Adrenal gland (tissue), 12 donors: ENCODE results near the gene CACNA1B. TPM values are rescaled to one million over a fixed set of nuclear protein-coding genes. Genes with fewer than 3 reads are reported as not detected.
A peak's percentile ranks its signal among the peaks of the same experiment; 100 is the strongest.

ENCODE experiments used
- DNase-seq, 7 donors: peaks; one replicate each; pipeline ENCODE4 v3.0.0-alpha.2; 2019 to 2020
- H3K27ac ChIP-seq, 5 donors: fragments of 200-600 bp; sonication (generic) in 4 of 5; 1 replicate in 3 of 5; 2 replicates in 2 of 5; pipeline versions ENCODE4 v1.5.1 to v1.8.0; 2016 to 2020; ENCODE audit warnings: mild to moderate bottlenecking in 1 of 5
- H3K27me3 ChIP-seq: fragments of 200-600 bp; 2 replicates; pipeline ENCODE4 v1.8.0; 2021
- H3K36me3 ChIP-seq, 2 donors: fragments of 200-600 bp; replicated peaks in 1 of 2; 1 replicate in 1 of 2; 2 replicates in 1 of 2; pipeline versions ENCODE4 v1.5.1 to v1.8.0; 2018 to 2022
- H3K4me1 ChIP-seq, 2 donors: fragments of 200-600 bp; replicated peaks in 1 of 2; 1 replicate in 1 of 2; 2 replicates in 1 of 2; pipeline versions ENCODE4 v1.5.1 to v1.8.0; 2018 to 2021
- H3K4me3 ChIP-seq, 4 donors: fragments of 200-600 bp; sonication (generic) in 3 of 4; one replicate each; pipeline ENCODE4 v1.5.1; 2016 to 2018
- H3K9me3 ChIP-seq, 3 donors: fragments of 200-600 bp; sonication (generic) in 1 of 3; replicated peaks in 1 of 3; 1 replicate in 2 of 3; 2 replicates in 1 of 3; pipeline versions ENCODE4 v1.5.1 to v1.8.0; 2016 to 2021
- CTCF ChIP-seq, 6 experiments: fragments of 450-650 bp in 4 of 6; fragments of 200-600 bp in 2 of 6; sonication (generic) in 1 of 6; IDR thresholded peaks; 1 replicate in 5 of 6; 2 replicates in 1 of 6; pipeline versions ENCODE4 v1.5.1 to v1.8.0; 2016 to 2021; ENCODE audit warnings: antibody characterized with exemption in 6 of 6, mild to moderate bottlenecking in 2 of 6, moderate library complexity in 1 of 6
- POLR2A ChIP-seq, 2 donors: fragments of 450-650 bp; IDR thresholded peaks; one replicate each; pipeline ENCODE4 v1.6.1; 2017; ENCODE audit warnings: antibody characterized with exemption in 2 of 2, mild to moderate bottlenecking in 2 of 2, moderate library complexity in 1 of 2
- WGBS, 4 donors: extraction: QIAGEN DNeasy Blood & Tissue Kit in 2 of 4; methylation state at CpG; one replicate each; pipeline versions ENCODE4 v1.1.5 to v1.1.7; 2013 to 2017; 5-methylcytosine and 5-hydroxymethylcytosine counted together
- intact Hi-C, 2 donors: fragments of 100-400 bp; cut with DNase I; formaldehyde crosslinking; loops; one replicate each; pipeline versions ENCODE4 v1.14.1 to v1.15.0; 2022 to 2023
- polyA plus RNA-seq, 3 donors: library from polyadenylated mRNA; stranded (reverse); fragments of 200-250 nt in 2 of 3; fragments of 350-450 nt in 1 of 3; fragmentation: Illumina TruSeq in 1 of 3; extraction: RNeasy Lipid Tissue Mini Kit (QIAGEN cat#74804) in 1 of 3; gene quantifications; one replicate each; pipeline ENCODE4 v1.2.3, GENCODE V29; 2013 to 2014
- total RNA-seq, 9 donors: library from RNA; depleted of rRNA in 4 of 9; stranded (reverse); fragments of >200 nt in 4 of 9; fragments of 120-200 nt in 1 of 9; fragmentation: NEBNext Ultra II Directional in 1 of 9; extraction: Animal tissue kit (Norgen Biotek cat#: 25700) in 1 of 9; gene quantifications; one replicate each; pipeline versions ENCODE4 v1.1.0 to v1.2.4, GENCODE V29; 2013 to 2023
- donor health status: healthy with polysubstance abuse.
- donor health status: Bipolar disorder and iron deficiency.
- donor health status: DM: yes; HTN: yes; CAD: no.
- donor health status: DM: no; HTN: no; CAD: no.
- donor health status: DM: no; HTN: no; CAD: no.
- donor health status: DM: yes; HTN: yes; CAD: no.

The CACNA1B gene
- total and polyA plus RNA-seq, 12 donors = 0.04 to 4.9 (median 1.1) TPM; not detected in 1

GRCh38 chr9:137985637-137986071 is 108.1 kb downstream of the CACNA1B start:
- 85 to 98% (median 92%) methylated on average over 5 to 13 of the region's 13 CpGs for WGBS, 4 donors

GRCh38 chr9:137986268-137987099 is 108.9 kb downstream of the CACNA1B start:
- intact Hi-C loops = no loop called here
- DNase-seq = peak in 1 of 7 donors; percentile 29
- no peak for TF ChIP-seq CTCF (IDR thresholded peaks at IDR 0.05)
- TF ChIP-seq POLR2A (IDR thresholded peaks at IDR 0.05) = no peak
- Histone ChIP-seq H3K4me3 (no peak overlapping the region), H3K4me1 (no peaks in the 10 kb centered on the region), H3K36me3 (no peaks in the 10 kb centered on the region), H3K9me3 (no peaks in the 10 kb centered on the region), H3K27ac (no peak overlapping the region), H3K27me3 (no peaks in the 10 kb centered on the region)
- WGBS, 4 donors = 78 to 87% (median 84%) methylated on average over 14 to 22 of the region's 22 CpGs

More at GRCh38 chr9:137985637-137986071, 108.1 kb downstream of the CACNA1B start:
- no peaks in the 10 kb centered on the region for H3K36me3 ChIP-seq
- no peak overlapping the region for H3K27ac ChIP-seq
- H3K4me3 ChIP-seq = no peak overlapping the region
- intact Hi-C loops = no loop called here
- TF ChIP-seq CTCF (IDR thresholded peaks at IDR 0.05) (no peak), POLR2A (IDR thresholded peaks at IDR 0.05) (no peak)
- no peaks in the 10 kb centered on the region for H3K27me3 ChIP-seq
- H3K4me1 ChIP-seq = no peaks in the 10 kb centered on the region
- DNase-seq = peak in 1 of 7 donors; percentile 30
- H3K9me3 ChIP-seq = no peaks in the 10 kb centered on the region

- H3K4me3 ChIP-seq = no peak overlapping the region
- no peak for DNase-seq
- WGBS, 4 donors = 79 to 86% (median 82%) methylated on average over 10 of the region's 10 CpGs
- H3K9me3 ChIP-seq = no peaks in the 10 kb centered on the region
- no peaks in the 10 kb centered on the region for H3K27me3 ChIP-seq
- no peaks in the 10 kb centered on the region for H3K4me1 ChIP-seq
- no peaks in the 10 kb centered on the region for H3K36me3 ChIP-seq
- H3K27ac ChIP-seq = no peak overlapping the region
- intact Hi-C loops = no loop called here
- TF ChIP-seq POLR2A (IDR thresholded peaks at IDR 0.05) = no peak
- TF ChIP-seq CTCF (IDR thresholded peaks at IDR 0.05) = no peak
These were observed 109.9 kb downstream of the CACNA1B start for GRCh38 chr9:137987244-137988030.

GRCh38 chr9:137988051-137988450 is 110.5 kb downstream of the CACNA1B start:
- peak in 1 of 7 donors; percentile 20 for DNase-seq
- WGBS, 4 donors = 65 to 87% (median 76%) methylated on average over 5 to 8 of the region's 8 CpGs
- no peak overlapping the region for H3K27ac ChIP-seq
- no peaks in the 10 kb centered on the region for H3K36me3 ChIP-seq
- no peak overlapping the region for H3K4me3 ChIP-seq
- peaks cover under 1% of the 10 kb centered on the region for H3K27me3 ChIP-seq
- no peaks in the 10 kb centered on the region for H3K4me1 ChIP-seq
- no peak for TF ChIP-seq POLR2A (IDR thresholded peaks at IDR 0.05)
- no peak for TF ChIP-seq CTCF (IDR thresholded peaks at IDR 0.05)
- no peaks in the 10 kb centered on the region for H3K9me3 ChIP-seq
- intact Hi-C loops = no loop called here
